Measurements from ENCODE around the gene CADPS2.

CADPS2 gene

GRCh38 chr7:122616951-122617350 lies 269.3 kb downstream of the CADPS2 start:
- Histone ChIP-seq H2BK15ac (ENCODE audit: low read length) (no peak overlapping the region), H3K4me2 (ENCODE audit: insufficient read depth, low read length, poor library complexity, severe bottlenecking) (no peak overlapping the region), H2AK5ac (ENCODE audit: low read depth, low read length) (no peak overlapping the region), H2BK120ac (ENCODE audit: low read depth, low read length) (no peak overlapping the region), H3K27ac (replicated peaks; ENCODE audit: low read length) (no peak overlapping the region), H4K8ac (ENCODE audit: low read depth, low read length) (no peak overlapping the region), H2BK5ac (ENCODE audit: low read length) (no peak overlapping the region), H2BK12ac (ENCODE audit: low read length) (no peak overlapping the region), H3K9me3 (replicated peaks in 1 of 2; ENCODE audit: control insufficient read depth in 2 of 2, insufficient read depth in 1 of 2, low read depth in 1 of 2, low read length in 2 of 2) (no peaks in the 10 kb centered on the region), H3K36me3 (replicated peaks in 1 of 2; ENCODE audit: control insufficient read depth in 2 of 2, insufficient read depth in 2 of 2, low read length in 2 of 2) (peaks cover 0 to 3% of the 10 kb centered on the region in 2 donors), H3K23ac (ENCODE audit: low read depth, low read length, poor library complexity) (no peak overlapping the region), H2AFZ (ENCODE audit: low read length) (no peak overlapping the region), H3K9ac (ENCODE audit: low read depth, low read length, poor library complexity) (no peak overlapping the region), H3K18ac (ENCODE audit: low read length) (no peak overlapping the region), H4K91ac (ENCODE audit: low read depth, low read length, poor library complexity) (no peak overlapping the region), H3K27me3 (ENCODE audit: control insufficient read depth in 3 of 3, insufficient read depth in 3 of 3, low read depth in 1 of 3, low read length in 3 of 3) (no peaks in the 10 kb centered on the region), H3K79me1 (ENCODE audit: low read depth, low read length) (no peaks in the 10 kb centered on the region), H3K4me1 (ENCODE audit: control insufficient read depth in 2 of 2, insufficient read depth in 1 of 2, low read depth in 1 of 2, low read length in 2 of 2) (peaks cover 0 to 8% of the 10 kb centered on the region in 2 donors), H3K4me3 (ENCODE audit: low read length in 2 of 2) (no peak overlapping the region), H3K14ac (ENCODE audit: low read length) (no peak overlapping the region), H3K4ac (ENCODE audit: low read length) (no peak overlapping the region)
- WGBS, 2 donors (ENCODE audit: extremely low coverage in 2 of 2, insufficient read length in 2 of 2, insufficient replicate concordance in 1 of 2), result no CpG with 5 or more reads among the region's 3 CpGs
- DNase-seq (ENCODE audit: low spot score), result no peak

GRCh38 chr7:122605929-122606328 lies 280.3 kb downstream of the CADPS2 start:
- Histone ChIP-seq H3K14ac (ENCODE audit: low read length) (no peak overlapping the region), H2BK5ac (ENCODE audit: low read length) (no peak overlapping the region), H3K36me3 (replicated peaks in 1 of 2; ENCODE audit: control insufficient read depth in 2 of 2, insufficient read depth in 2 of 2, low read length in 2 of 2) (no peaks in the 10 kb centered on the region), H3K18ac (ENCODE audit: low read length) (no peak overlapping the region), H4K8ac (ENCODE audit: low read depth, low read length) (no peak overlapping the region), H3K9ac (ENCODE audit: low read depth, low read length, poor library complexity) (no peak overlapping the region), H2AFZ (ENCODE audit: low read length) (no peak overlapping the region), H3K4me2 (ENCODE audit: insufficient read depth, low read length, poor library complexity, severe bottlenecking) (no peak overlapping the region), H3K9me3 (replicated peaks in 1 of 2; ENCODE audit: control insufficient read depth in 2 of 2, insufficient read depth in 1 of 2, low read depth in 1 of 2, low read length in 2 of 2) (no peaks in the 10 kb centered on the region), H2BK120ac (ENCODE audit: low read depth, low read length) (no peak overlapping the region), H2BK15ac (ENCODE audit: low read length) (no peak overlapping the region), H3K79me1 (ENCODE audit: low read depth, low read length) (no peaks in the 10 kb centered on the region), H2AK5ac (ENCODE audit: low read depth, low read length) (no peak overlapping the region), H3K27ac (replicated peaks; ENCODE audit: low read length) (no peak overlapping the region), H3K23ac (ENCODE audit: low read depth, low read length, poor library complexity) (no peak overlapping the region), H4K91ac (ENCODE audit: low read depth, low read length, poor library complexity) (no peak overlapping the region), H3K4me3 (ENCODE audit: low read length in 2 of 2) (no peak overlapping the region), H3K4ac (ENCODE audit: low read length) (no peak overlapping the region), H3K27me3 (ENCODE audit: control insufficient read depth in 3 of 3, insufficient read depth in 3 of 3, low read depth in 1 of 3, low read length in 3 of 3) (no peaks in the 10 kb centered on the region), H2BK12ac (ENCODE audit: low read length) (no peak overlapping the region), H3K4me1 (ENCODE audit: control insufficient read depth in 2 of 2, insufficient read depth in 1 of 2, low read depth in 1 of 2, low read length in 2 of 2) (no peaks in the 10 kb centered on the region)
- WGBS, 2 donors (ENCODE audit: extremely low coverage in 2 of 2, insufficient read length in 2 of 2, insufficient replicate concordance in 1 of 2), result no CpG with 5 or more reads among the region's 2 CpGs
- no peak for DNase-seq (ENCODE audit: low spot score)

GRCh38 chr7:122604251-122604650 lies 282.0 kb downstream of the CADPS2 start:
- Histone ChIP-seq H2AK5ac (ENCODE audit: low read depth, low read length) (no peak overlapping the region), H3K4me2 (ENCODE audit: insufficient read depth, low read length, poor library complexity, severe bottlenecking) (no peak overlapping the region), H3K79me1 (ENCODE audit: low read depth, low read length) (no peaks in the 10 kb centered on the region), H4K8ac (ENCODE audit: low read depth, low read length) (no peak overlapping the region), H3K23ac (ENCODE audit: low read depth, low read length, poor library complexity) (no peak overlapping the region), H3K4me3 (ENCODE audit: low read length in 2 of 2) (no peak overlapping the region), H2BK12ac (ENCODE audit: low read length) (no peak overlapping the region), H2BK15ac (ENCODE audit: low read length) (no peak overlapping the region), H2BK5ac (ENCODE audit: low read length) (no peak overlapping the region), H3K18ac (ENCODE audit: low read length) (no peak overlapping the region), H2BK120ac (ENCODE audit: low read depth, low read length) (no peak overlapping the region), H3K27me3 (ENCODE audit: control insufficient read depth in 3 of 3, insufficient read depth in 3 of 3, low read depth in 1 of 3, low read length in 3 of 3) (no peaks in the 10 kb centered on the region), H3K9ac (ENCODE audit: low read depth, low read length, poor library complexity) (no peak overlapping the region), H3K14ac (ENCODE audit: low read length) (no peak overlapping the region), H2AFZ (ENCODE audit: low read length) (no peak overlapping the region), H3K4ac (ENCODE audit: low read length) (no peak overlapping the region), H3K27ac (replicated peaks; ENCODE audit: low read length) (no peak overlapping the region), H3K9me3 (replicated peaks in 1 of 2; ENCODE audit: control insufficient read depth in 2 of 2, insufficient read depth in 1 of 2, low read depth in 1 of 2, low read length in 2 of 2) (peaks cover 0 to 4% of the 10 kb centered on the region in 2 donors), H4K91ac (ENCODE audit: low read depth, low read length, poor library complexity) (no peak overlapping the region), H3K36me3 (replicated peaks in 1 of 2; ENCODE audit: control insufficient read depth in 2 of 2, insufficient read depth in 2 of 2, low read length in 2 of 2) (no peaks in the 10 kb centered on the region), H3K4me1 (ENCODE audit: control insufficient read depth in 2 of 2, insufficient read depth in 1 of 2, low read depth in 1 of 2, low read length in 2 of 2) (no peaks in the 10 kb centered on the region)
- no peak for DNase-seq (ENCODE audit: low spot score)

GRCh38 chr7:122602800-122603199 lies 283.5 kb downstream of the CADPS2 start:
- Histone ChIP-seq H2BK12ac (ENCODE audit: low read length) (no peak overlapping the region), H3K4me2 (ENCODE audit: insufficient read depth, low read length, poor library complexity, severe bottlenecking) (no peak overlapping the region), H2AFZ (ENCODE audit: low read length) (no peak overlapping the region), H2BK5ac (ENCODE audit: low read length) (no peak overlapping the region), H3K18ac (ENCODE audit: low read length) (no peak overlapping the region), H3K4me1 (ENCODE audit: control insufficient read depth in 2 of 2, insufficient read depth in 1 of 2, low read depth in 1 of 2, low read length in 2 of 2) (no peaks in the 10 kb centered on the region), H2BK120ac (ENCODE audit: low read depth, low read length) (no peak overlapping the region), H2AK5ac (ENCODE audit: low read depth, low read length) (no peak overlapping the region), H3K4ac (ENCODE audit: low read length) (no peak overlapping the region), H3K27ac (replicated peaks; ENCODE audit: low read length) (no peak overlapping the region), H3K23ac (ENCODE audit: low read depth, low read length, poor library complexity) (no peak overlapping the region), H4K8ac (ENCODE audit: low read depth, low read length) (no peak overlapping the region), H3K36me3 (replicated peaks in 1 of 2; ENCODE audit: control insufficient read depth in 2 of 2, insufficient read depth in 2 of 2, low read length in 2 of 2) (no peaks in the 10 kb centered on the region), H4K91ac (ENCODE audit: low read depth, low read length, poor library complexity) (no peak overlapping the region), H3K14ac (ENCODE audit: low read length) (no peak overlapping the region), H3K9me3 (replicated peaks in 1 of 2; ENCODE audit: control insufficient read depth in 2 of 2, insufficient read depth in 1 of 2, low read depth in 1 of 2, low read length in 2 of 2) (peaks cover 6 to 9% of the 10 kb centered on the region in 2 donors), H2BK15ac (ENCODE audit: low read length) (no peak overlapping the region), H3K27me3 (ENCODE audit: control insufficient read depth in 3 of 3, insufficient read depth in 3 of 3, low read depth in 1 of 3, low read length in 3 of 3) (no peaks in the 10 kb centered on the region), H3K79me1 (ENCODE audit: low read depth, low read length) (no peaks in the 10 kb centered on the region), H3K4me3 (ENCODE audit: low read length in 2 of 2) (no peak overlapping the region), H3K9ac (ENCODE audit: low read depth, low read length, poor library complexity) (no peak overlapping the region)
- no peak for DNase-seq (ENCODE audit: low spot score)
- no CpG with 5 or more reads among the region's 2 CpGs for whole genome bisulfite sequencing, 2 donors (ENCODE audit: extremely low coverage in 2 of 2, insufficient read length in 2 of 2, insufficient replicate concordance in 1 of 2)
